Endothelial cell of umbilical vein (primary cell): ENCODE data around the gene CERK. TPM values are rescaled to one million over a fixed set of nuclear protein-coding genes. Genes with fewer than 3 reads are reported as not detected.

Experiments used
- BruUV-seq: library from RNA; stranded (reverse); fragments of 400-500 nt; replicated peaks from 2 replicates; lab custom pipeline; 2021; lab: Mats Ljungman, UMichigan
- CTCF ChIA-PET: fragments of 300-600, 350-600 bp; sonication (Branson Sonifier 250); formaldehyde crosslinking; loops from one replicate; lab custom pipeline; 2021; ENCODE audit warnings: antibody characterized with exemption, inconsistent platforms; lab: Charles Lee
- POLR2A ChIA-PET: fragments of 300-600, 350-600 bp; sonication (Branson Sonifier 250); formaldehyde crosslinking; loops from one replicate; lab custom pipeline; 2021; ENCODE audit warnings: antibody characterized with exemption, inconsistent platforms; lab: Charles Lee
- DNase-seq: peaks from one replicate; pipeline ENCODE4 v3.0.0-alpha.2; 2011; ENCODE audit warnings: low read depth, low spot score
- FAIRE-seq: peaks from 2 replicates; lab custom pipeline; 2011; peaks lifted over from hg19 to GRCh38; lab: Jason Lieb, UNC
- H2AFZ ChIP-seq: 2 replicates; pipeline ENCODE4 v1.6.0; 2012; ENCODE audit warnings: low read depth, low read length, control low read depth, inconsistent platforms
- H3K27ac ChIP-seq: 2 replicates; pipeline ENCODE4 v1.5.1; 2011; ENCODE audit warnings: low read depth, mild to moderate bottlenecking, control low read depth, low read length, moderate library complexity; ENCODE audit not compliant: insufficient read depth
- H3K27me3 ChIP-seq, 2 experiments: 2 replicates each; pipeline versions ENCODE4 v1.6.0 to v1.6.1; 2011; ENCODE audit warnings: low read length in 2 of 2, mixed read lengths in 1 of 2; ENCODE audit not compliant: control insufficient read depth in 2 of 2, insufficient read depth in 2 of 2
- H3K36me3 ChIP-seq, 2 experiments: 2 replicates in 1 of 2; 3 replicates in 1 of 2; pipeline ENCODE4 v1.5.1; 2011; ENCODE audit warnings: low read length in 2 of 2, mild to moderate bottlenecking in 1 of 2, moderate library complexity in 1 of 2; ENCODE audit not compliant: control insufficient read depth in 2 of 2, insufficient read depth in 2 of 2; ENCODE audit errors: extremely low read depth in 1 of 2
- H3K4me1 ChIP-seq: 3 replicates; pipeline ENCODE4 v1.5.1; 2011; ENCODE audit warnings: mild to moderate bottlenecking, low read length; ENCODE audit not compliant: control insufficient read depth, insufficient read depth; ENCODE audit errors: extremely low read depth
- H3K4me2 ChIP-seq: 2 replicates; pipeline ENCODE4 v1.6.1; 2011; ENCODE audit warnings: low read length, control low read depth, mixed read lengths; ENCODE audit not compliant: insufficient read depth
- H3K4me3 ChIP-seq, 3 experiments: fragments of 200-600 bp in 1 of 3; sonication (generic), shearing (Covaris generic) in 1 of 3; replicated peaks in 1 of 3; 2 replicates each; pipeline ENCODE4 v1.5.1; 2011 to 2016; ENCODE audit warnings: control low read depth in 3 of 3, low read length in 3 of 3, mild to moderate bottlenecking in 2 of 3, inconsistent platforms in 1 of 3, low read depth in 1 of 3, moderate library complexity in 1 of 3; ENCODE audit not compliant: insufficient read depth in 1 of 3
- H3K79me2 ChIP-seq: 2 replicates; pipeline ENCODE4 v1.6.0; 2012; ENCODE audit warnings: low read length, inconsistent platforms; ENCODE audit not compliant: control insufficient read depth, insufficient read depth
- H3K9ac ChIP-seq: replicated peaks from 2 replicates; pipeline ENCODE3; 2011; ENCODE audit warnings: low read length, control low read depth; ENCODE audit not compliant: insufficient read depth; ENCODE audit errors: extremely low read depth
- H3K9me1 ChIP-seq: replicated peaks from 3 replicates; pipeline ENCODE4 v1.6.0; 2011; ENCODE audit warnings: mild to moderate bottlenecking, low read length; ENCODE audit not compliant: control insufficient read depth, insufficient read depth; ENCODE audit errors: extremely low read depth
- H3K9me3 ChIP-seq: replicated peaks from 2 replicates; pipeline ENCODE4 v1.5.1; 2012; ENCODE audit warnings: low read length, inconsistent platforms; ENCODE audit not compliant: control insufficient read depth, insufficient read depth
- H4K20me1 ChIP-seq: replicated peaks from 2 replicates; pipeline ENCODE3; 2011; ENCODE audit warnings: mild to moderate bottlenecking, low read length; ENCODE audit not compliant: control insufficient read depth, insufficient read depth; ENCODE audit errors: extremely low read depth
- EZH2 ChIP-seq: IDR thresholded peaks from 2 replicates; pipeline ENCODE4 v1.6.1; 2012; ENCODE audit warnings: borderline replicate concordance, low read depth, mild to moderate bottlenecking, moderate library complexity, low read length, inconsistent platforms; ENCODE audit not compliant: severe bottlenecking
- FOS ChIP-seq: IDR thresholded peaks from 2 replicates; pipeline ENCODE4 v1.6.1; 2011; ENCODE audit warnings: mild to moderate bottlenecking, low read length, moderate library complexity, borderline replicate concordance; ENCODE audit not compliant: insufficient read depth
- JUN ChIP-seq: IDR thresholded peaks from 2 replicates; pipeline ENCODE4 v1.6.1; 2011; ENCODE audit warnings: borderline replicate concordance, low read depth; ENCODE audit not compliant: insufficient read length, insufficient read depth
- POLR2A ChIP-seq: IDR thresholded peaks from 2 replicates; pipeline ENCODE4 v1.6.1; 2012; ENCODE audit warnings: low read depth, mild to moderate bottlenecking, control low read depth, low read length
- dilution Hi-C: fragments of 300-500 bp; cut with MboI; formaldehyde crosslinking; loops from one replicate; pipeline ENCODE4 v1.15.0; 2019; ENCODE audit warnings: low sequenced_read_pairs; ENCODE audit not compliant: extremely low pct_ligation_motif_present
- intact Hi-C: fragments of 100-400 bp; cut with micrococcal nuclease; formaldehyde crosslinking; loops from one replicate; pipeline ENCODE4 v1.10.0; 2022
- polyA plus RNA-seq, 4 experiments: library from polyadenylated mRNA; depleted of rRNA in 3 of 4; stranded (reverse) in 3 of 4; unstranded in 1 of 4; fragments of >200 nt; gene quantifications; 2 replicates each; pipeline versions ENCODE4 v1.2.1 to v1.2.3, GENCODE V29; 2011 to 2012; ENCODE audit warnings: missing spikeins in 1 of 4
- total RNA-seq: library from RNA; stranded (reverse); gene quantifications from 2 replicates; pipeline ENCODE4 v1.2.3, GENCODE V29; 2021
- TF ChIP-seq, protein P1 (sequence below), 2 donors: IDR thresholded peaks; 1 replicate in 1 of 2; 2 replicates in 1 of 2; pipeline ENCODE4 v1.5.1; 2011; ENCODE audit warnings: low read length in 2 of 2, mild to moderate bottlenecking in 2 of 2, moderate library complexity in 2 of 2, control low read depth in 1 of 2, inconsistent platforms in 1 of 2, low read depth in 1 of 2; ENCODE audit not compliant: insufficient read depth in 1 of 2; ENCODE audit errors: extremely low read depth in 1 of 2
- TF ChIP-seq, protein P2 (sequence below): IDR thresholded peaks from 2 replicates; pipeline ENCODE4 v1.6.1; 2011; ENCODE audit not compliant: insufficient read depth, insufficient read length

CERK gene
- total and polyA plus RNA-seq, 2 donors (not counting 3 experiments of a cell fraction or from before 2014, with no cell fraction given), result 61.1 to 88.0 TPM

DNA sequence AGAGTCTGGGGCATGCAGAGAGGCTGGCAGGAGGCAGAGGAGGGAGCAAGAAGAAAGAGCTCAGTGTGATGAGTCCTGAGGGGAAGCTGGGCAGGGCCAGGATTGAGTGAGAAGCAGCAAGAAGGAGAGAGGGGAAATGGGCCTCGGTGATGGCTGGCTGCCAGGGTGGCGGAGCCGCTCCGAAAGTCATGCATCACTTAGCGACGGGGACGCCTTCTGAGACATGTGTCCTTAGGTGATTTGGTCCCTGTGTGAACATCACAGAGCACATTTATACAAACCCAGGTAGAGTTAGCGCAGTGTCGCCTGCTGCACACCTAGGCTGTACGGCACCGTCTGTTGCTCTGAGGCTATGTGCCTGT, 39.5 kb upstream of the CERK start:
- H4K20me1 ChIP-seq, result no peaks in the 10 kb centered on the region
- no peaks in the 10 kb centered on the region for H3K4me1 ChIP-seq
- no peak overlapping the region for H3K4me3 ChIP-seq
- no peak for TF ChIP-seq EZH2
- TF ChIP-seq, protein P1, sequence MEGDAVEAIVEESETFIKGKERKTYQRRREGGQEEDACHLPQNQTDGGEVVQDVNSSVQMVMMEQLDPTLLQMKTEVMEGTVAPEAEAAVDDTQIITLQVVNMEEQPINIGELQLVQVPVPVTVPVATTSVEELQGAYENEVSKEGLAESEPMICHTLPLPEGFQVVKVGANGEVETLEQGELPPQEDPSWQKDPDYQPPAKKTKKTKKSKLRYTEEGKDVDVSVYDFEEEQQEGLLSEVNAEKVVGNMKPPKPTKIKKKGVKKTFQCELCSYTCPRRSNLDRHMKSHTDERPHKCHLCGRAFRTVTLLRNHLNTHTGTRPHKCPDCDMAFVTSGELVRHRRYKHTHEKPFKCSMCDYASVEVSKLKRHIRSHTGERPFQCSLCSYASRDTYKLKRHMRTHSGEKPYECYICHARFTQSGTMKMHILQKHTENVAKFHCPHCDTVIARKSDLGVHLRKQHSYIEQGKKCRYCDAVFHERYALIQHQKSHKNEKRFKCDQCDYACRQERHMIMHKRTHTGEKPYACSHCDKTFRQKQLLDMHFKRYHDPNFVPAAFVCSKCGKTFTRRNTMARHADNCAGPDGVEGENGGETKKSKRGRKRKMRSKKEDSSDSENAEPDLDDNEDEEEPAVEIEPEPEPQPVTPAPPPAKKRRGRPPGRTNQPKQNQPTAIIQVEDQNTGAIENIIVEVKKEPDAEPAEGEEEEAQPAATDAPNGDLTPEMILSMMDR (IDR thresholded peaks at IDR 0.05; ENCODE audit: extremely low read depth in 1 of 2, insufficient read depth in 1 of 2, low read depth in 1 of 2, low read length in 2 of 2), result no peak
- no peak for TF ChIP-seq FOS
- TF ChIP-seq JUN, result no peak
- TF ChIP-seq POLR2A, result no peak
- TF ChIP-seq, protein P2, sequence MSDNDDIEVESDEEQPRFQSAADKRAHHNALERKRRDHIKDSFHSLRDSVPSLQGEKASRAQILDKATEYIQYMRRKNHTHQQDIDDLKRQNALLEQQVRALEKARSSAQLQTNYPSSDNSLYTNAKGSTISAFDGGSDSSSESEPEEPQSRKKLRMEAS, result no peak
- H3K27me3 ChIP-seq, result no peaks in the 10 kb centered on the region
- no peak overlapping the region for H3K4me2 ChIP-seq
- no peak for FAIRE-seq
- DNase-seq, result no peak
- no peak overlapping the region for H2AFZ ChIP-seq
- no peaks in the 10 kb centered on the region for H3K9me1 ChIP-seq
- dilution Hi-C loops, result no loop called here
- intact Hi-C loops, result no loop called here
- ChIA-PET CTCF (interaction anchor here (1.6 kb wide), 1 partner anchor 21 kb away, joined by 5 read pairs; no protein-coding TSS in a partner anchor), POLR2A (no interaction called here)
- no peak overlapping the region for H3K9ac ChIP-seq
- BruUV-seq, result no TSS peak
- H3K79me2 ChIP-seq, result peaks cover 42% of the 10 kb centered on the region
- H3K9me3 ChIP-seq, result no peaks in the 10 kb centered on the region
- no peaks in the 10 kb centered on the region for H3K36me3 ChIP-seq
- H3K27ac ChIP-seq, result no peak overlapping the region
